ENCODE results near the gene OFD1.

Gene OFD1

GRCh38 chrX:13803116-13803515 is 68.6 kb downstream of the OFD1 start:
- FAIRE-seq = no peak

- no peak for FAIRE-seq
These were observed 70.7 kb downstream of the OFD1 start for GRCh38 chrX:13805241-13805640.

GRCh38 chrX:13808293-13808692 is 73.7 kb downstream of the OFD1 start:
- FAIRE-seq = no peak

- peak; percentile 18 for FAIRE-seq
These were observed 74.3 kb downstream of the OFD1 start for GRCh38 chrX:13808865-13809264.

GRCh38 chrX:13815664-13816063 is 81.1 kb downstream of the OFD1 start:
- no peak for FAIRE-seq

- no peak for FAIRE-seq
These were observed 81.6 kb downstream of the OFD1 start for GRCh38 chrX:13816176-13816575.

GRCh38 chrX:13816643-13817627 is 82.4 kb downstream of the OFD1 start, which contains the start of gene GPM6B:
GPM6B (minus strand) TSS chrX:13817093; CDS start chrX:13816904, 189 bp downstream.
- no peak for FAIRE-seq

Data from colon (tissue), 2 donors.